ENCODE measurements around the gene GET4.

Gene GET4

DNA sequence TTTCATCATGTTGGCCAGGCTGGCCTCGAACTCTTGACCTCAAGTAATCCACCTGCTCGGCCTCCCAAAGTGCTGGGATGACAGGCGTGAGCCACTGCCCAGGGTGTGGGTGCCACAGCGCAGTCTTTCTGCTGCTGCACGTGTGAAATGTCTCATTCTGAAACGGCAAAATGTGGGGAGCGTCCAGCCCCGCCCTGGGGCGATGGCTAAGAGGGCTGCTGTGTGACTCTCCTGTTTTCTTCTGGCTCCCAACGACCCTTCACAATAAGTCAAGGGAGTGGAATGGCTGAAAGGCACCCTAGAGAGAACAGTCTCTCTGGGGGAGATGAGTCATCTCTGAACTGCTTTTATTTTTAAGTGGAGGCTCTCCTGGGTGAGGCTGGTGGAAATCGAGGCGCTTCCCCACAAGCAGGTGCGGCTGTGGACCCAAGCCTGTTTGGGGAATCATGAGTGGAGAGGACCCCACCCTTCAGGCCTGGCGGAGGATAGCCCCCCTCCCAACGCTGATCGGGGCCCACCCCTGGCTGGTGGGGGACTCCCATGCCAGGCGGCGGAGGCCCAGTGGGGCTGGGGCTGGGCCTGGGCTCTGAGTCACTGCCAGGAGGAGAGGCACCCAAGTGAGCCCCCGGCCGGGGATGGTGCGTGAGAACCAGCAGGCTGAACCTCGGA, 60.2 kb downstream of the GET4 start (continued):
- TF ChIP-seq, protein P1, sequence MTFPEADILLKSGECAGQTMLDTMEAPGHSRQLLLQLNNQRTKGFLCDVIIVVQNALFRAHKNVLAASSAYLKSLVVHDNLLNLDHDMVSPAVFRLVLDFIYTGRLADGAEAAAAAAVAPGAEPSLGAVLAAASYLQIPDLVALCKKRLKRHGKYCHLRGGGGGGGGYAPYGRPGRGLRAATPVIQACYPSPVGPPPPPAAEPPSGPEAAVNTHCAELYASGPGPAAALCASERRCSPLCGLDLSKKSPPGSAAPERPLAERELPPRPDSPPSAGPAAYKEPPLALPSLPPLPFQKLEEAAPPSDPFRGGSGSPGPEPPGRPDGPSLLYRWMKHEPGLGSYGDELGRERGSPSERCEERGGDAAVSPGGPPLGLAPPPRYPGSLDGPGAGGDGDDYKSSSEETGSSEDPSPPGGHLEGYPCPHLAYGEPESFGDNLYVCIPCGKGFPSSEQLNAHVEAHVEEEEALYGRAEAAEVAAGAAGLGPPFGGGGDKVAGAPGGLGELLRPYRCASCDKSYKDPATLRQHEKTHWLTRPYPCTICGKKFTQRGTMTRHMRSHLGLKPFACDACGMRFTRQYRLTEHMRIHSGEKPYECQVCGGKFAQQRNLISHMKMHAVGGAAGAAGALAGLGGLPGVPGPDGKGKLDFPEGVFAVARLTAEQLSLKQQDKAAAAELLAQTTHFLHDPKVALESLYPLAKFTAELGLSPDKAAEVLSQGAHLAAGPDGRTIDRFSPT (tag by site-specific recombination; IDR thresholded peaks at IDR 0.05): peak; percentile 25; the same call in 1 of the 2 replicates
- TF ChIP-seq, protein P2, sequence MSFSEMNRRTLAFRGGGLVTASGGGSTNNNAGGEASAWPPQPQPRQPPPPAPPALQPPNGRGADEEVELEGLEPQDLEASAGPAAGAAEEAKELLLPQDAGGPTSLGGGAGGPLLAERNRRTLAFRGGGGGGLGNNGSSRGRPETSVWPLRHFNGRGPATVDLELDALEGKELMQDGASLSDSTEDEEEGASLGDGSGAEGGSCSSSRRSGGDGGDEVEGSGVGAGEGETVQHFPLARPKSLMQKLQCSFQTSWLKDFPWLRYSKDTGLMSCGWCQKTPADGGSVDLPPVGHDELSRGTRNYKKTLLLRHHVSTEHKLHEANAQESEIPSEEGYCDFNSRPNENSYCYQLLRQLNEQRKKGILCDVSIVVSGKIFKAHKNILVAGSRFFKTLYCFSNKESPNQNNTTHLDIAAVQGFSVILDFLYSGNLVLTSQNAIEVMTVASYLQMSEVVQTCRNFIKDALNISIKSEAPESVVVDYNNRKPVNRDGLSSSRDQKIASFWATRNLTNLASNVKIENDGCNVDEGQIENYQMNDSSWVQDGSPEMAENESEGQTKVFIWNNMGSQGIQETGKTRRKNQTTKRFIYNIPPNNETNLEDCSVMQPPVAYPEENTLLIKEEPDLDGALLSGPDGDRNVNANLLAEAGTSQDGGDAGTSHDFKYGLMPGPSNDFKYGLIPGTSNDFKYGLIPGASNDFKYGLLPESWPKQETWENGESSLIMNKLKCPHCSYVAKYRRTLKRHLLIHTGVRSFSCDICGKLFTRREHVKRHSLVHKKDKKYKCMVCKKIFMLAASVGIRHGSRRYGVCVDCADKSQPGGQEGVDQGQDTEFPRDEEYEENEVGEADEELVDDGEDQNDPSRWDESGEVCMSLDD (tag by site-specific recombination; IDR thresholded peaks at IDR 0.05): peak; percentile 70; the same call in 1 of the 2 replicates

DNA sequence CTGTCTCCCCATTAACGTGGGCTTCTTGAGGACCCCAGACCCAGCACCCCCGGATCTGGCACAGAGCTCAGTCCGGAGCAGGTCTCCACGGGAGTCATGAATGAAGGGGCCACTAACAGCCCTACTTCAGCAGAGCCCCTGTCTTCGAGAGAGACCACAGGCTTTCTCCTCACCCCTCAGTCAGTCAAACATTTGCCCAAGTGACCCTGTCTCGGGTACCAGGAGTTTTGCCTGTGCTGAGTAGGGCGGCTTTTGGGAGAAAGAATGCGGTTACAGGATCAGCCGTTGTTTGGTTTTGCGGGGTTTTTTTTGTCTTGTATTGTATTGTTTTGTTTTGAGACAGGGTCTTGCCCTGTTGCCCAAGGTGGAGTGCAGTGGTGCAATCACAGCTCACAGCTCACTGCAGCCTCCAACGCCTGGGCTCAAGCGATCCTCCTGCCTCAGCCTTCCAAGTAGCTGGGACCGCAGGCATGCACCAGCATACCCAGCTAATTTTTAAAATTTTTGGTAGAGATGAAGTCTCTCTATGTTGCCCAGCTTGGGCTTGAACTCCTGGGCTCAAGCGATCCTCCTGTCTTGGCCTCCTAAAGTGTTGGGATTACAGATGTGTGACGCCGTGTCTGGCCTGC, 61.6 kb downstream of the GET4 start:
- Histone ChIP-seq H3K27ac (ENCODE audit: extremely low read depth, low read depth, low read length) (no peak overlapping the region), H3K9me3 (ENCODE audit: control insufficient read depth, insufficient read depth, low read depth, low read length) (no peaks in the 10 kb centered on the region), H3K4me1 (ENCODE audit: control insufficient read depth, insufficient read depth, low read length) (no peaks in the 10 kb centered on the region), H3K36me3 (ENCODE audit: control insufficient read depth in 2 of 2, insufficient read depth in 1 of 2, low read length in 2 of 2) (no peaks in the 10 kb centered on the region), H3K4me3 (ENCODE audit: low read depth, low read length) (no peak overlapping the region)
- ChIA-PET POLR2A (no interaction called here), CTCF (no interaction called here)
- TF ChIP-seq, protein P3, sequence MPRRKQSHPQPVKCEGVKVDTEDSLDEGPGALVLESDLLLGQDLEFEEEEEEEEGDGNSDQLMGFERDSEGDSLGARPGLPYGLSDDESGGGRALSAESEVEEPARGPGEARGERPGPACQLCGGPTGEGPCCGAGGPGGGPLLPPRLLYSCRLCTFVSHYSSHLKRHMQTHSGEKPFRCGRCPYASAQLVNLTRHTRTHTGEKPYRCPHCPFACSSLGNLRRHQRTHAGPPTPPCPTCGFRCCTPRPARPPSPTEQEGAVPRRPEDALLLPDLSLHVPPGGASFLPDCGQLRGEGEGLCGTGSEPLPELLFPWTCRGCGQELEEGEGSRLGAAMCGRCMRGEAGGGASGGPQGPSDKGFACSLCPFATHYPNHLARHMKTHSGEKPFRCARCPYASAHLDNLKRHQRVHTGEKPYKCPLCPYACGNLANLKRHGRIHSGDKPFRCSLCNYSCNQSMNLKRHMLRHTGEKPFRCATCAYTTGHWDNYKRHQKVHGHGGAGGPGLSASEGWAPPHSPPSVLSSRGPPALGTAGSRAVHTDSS (tag by site-specific recombination; IDR thresholded peaks at IDR 0.05): no peak
- TF ChIP-seq, protein P2 (tag by site-specific recombination; IDR thresholded peaks at IDR 0.05): peak; percentile 64
- TF ChIP-seq GLI2 (tag by site-specific recombination; IDR thresholded peaks at IDR 0.05; ENCODE audit: borderline replicate concordance, low read depth): no peak
- TF ChIP-seq ZNF324 (tag by site-specific recombination; IDR thresholded peaks at IDR 0.05): no peak
- no peak for TF ChIP-seq PRDM1 (tag by site-specific recombination; IDR thresholded peaks at IDR 0.05)
- TF ChIP-seq, protein P4, sequence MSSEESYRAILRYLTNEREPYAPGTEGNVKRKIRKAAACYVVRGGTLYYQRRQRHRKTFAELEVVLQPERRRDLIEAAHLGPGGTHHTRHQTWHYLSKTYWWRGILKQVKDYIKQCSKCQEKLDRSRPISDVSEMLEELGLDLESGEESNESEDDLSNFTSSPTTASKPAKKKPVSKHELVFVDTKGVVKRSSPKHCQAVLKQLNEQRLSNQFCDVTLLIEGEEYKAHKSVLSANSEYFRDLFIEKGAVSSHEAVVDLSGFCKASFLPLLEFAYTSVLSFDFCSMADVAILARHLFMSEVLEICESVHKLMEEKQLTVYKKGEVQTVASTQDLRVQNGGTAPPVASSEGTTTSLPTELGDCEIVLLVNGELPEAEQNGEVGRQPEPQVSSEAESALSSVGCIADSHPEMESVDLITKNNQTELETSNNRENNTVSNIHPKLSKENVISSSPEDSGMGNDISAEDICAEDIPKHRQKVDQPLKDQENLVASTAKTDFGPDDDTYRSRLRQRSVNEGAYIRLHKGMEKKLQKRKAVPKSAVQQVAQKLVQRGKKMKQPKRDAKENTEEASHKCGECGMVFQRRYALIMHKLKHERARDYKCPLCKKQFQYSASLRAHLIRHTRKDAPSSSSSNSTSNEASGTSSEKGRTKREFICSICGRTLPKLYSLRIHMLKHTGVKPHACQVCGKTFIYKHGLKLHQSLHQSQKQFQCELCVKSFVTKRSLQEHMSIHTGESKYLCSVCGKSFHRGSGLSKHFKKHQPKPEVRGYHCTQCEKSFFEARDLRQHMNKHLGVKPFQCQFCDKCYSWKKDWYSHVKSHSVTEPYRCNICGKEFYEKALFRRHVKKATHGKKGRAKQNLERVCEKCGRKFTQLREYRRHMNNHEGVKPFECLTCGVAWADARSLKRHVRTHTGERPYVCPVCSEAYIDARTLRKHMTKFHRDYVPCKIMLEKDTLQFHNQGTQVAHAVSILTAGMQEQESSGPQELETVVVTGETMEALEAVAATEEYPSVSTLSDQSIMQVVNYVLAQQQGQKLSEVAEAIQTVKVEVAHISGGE (tag by site-specific recombination; conservative IDR thresholded peaks at IDR 0.05; ENCODE audit: low read depth): no peak
